WI38 (cell line): ENCODE data around the gene ZNF148.

Experiments
- H3K4me3 ChIP-seq: 2 replicates; pipeline ENCODE4 v1.5.1; 2011; ENCODE audit warnings: low read depth, mild to moderate bottlenecking, control low read depth, low read length
- TF ChIP-seq, protein P1 (sequence below): IDR thresholded peaks from 2 replicates; pipeline ENCODE4 v1.5.1; 2012; ENCODE audit warnings: low read depth, mild to moderate bottlenecking, control low read depth, low read length

Gene ZNF148

GRCh38 chr3:125375950-125376679 is 990 bp upstream of the ZNF148 start:
- peak overlapping the region; percentile 91 for H3K4me3 ChIP-seq
- TF ChIP-seq, protein P1, sequence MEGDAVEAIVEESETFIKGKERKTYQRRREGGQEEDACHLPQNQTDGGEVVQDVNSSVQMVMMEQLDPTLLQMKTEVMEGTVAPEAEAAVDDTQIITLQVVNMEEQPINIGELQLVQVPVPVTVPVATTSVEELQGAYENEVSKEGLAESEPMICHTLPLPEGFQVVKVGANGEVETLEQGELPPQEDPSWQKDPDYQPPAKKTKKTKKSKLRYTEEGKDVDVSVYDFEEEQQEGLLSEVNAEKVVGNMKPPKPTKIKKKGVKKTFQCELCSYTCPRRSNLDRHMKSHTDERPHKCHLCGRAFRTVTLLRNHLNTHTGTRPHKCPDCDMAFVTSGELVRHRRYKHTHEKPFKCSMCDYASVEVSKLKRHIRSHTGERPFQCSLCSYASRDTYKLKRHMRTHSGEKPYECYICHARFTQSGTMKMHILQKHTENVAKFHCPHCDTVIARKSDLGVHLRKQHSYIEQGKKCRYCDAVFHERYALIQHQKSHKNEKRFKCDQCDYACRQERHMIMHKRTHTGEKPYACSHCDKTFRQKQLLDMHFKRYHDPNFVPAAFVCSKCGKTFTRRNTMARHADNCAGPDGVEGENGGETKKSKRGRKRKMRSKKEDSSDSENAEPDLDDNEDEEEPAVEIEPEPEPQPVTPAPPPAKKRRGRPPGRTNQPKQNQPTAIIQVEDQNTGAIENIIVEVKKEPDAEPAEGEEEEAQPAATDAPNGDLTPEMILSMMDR, result no peak

GRCh38 chr3:125374501-125374995 is 577 bp downstream of the ZNF148 start:
- TF ChIP-seq, protein P1, result no peak
- H3K4me3 ChIP-seq, result peak overlapping the region; percentile 91

DNA sequence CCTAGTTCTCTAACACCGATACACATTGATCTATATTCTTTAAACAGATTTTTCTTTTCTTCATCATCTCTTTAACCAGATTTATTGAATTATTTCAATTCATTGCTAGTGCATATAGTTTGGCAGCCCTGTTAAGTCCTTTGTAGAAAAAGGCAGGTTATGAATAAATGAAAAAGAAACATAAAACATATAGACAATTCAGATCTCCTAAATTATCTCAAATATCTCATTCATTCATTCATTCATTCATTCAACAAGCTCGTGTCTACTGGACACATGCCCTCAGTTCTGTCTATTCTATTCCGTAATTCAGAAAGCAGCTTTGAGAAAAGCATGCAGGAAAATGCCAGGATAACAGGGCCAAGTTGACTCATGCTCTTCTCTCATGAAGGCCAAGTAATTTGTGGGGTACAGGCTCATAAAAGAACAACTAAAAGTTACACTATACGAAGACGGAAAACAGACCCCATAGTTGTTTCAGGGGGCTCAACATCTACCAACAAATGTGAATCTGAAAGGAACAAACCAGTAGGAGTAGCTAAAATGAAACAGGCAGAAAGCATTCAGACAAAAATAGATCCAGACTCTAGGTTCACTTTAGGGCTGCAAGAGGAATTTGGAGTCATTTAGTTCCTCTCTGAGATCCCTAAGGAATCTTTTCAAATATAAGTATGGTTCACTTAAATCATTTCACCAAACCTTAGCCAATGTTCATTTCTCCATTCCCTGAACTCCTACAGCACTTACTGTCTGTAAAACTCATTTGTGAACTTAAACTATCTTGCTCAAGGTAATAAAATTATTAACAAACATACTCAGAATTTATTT is 7.5 kb downstream of the ZNF148 start:
- no peak overlapping the region for H3K4me3 ChIP-seq
- TF ChIP-seq, protein P1, result no peak

DNA sequence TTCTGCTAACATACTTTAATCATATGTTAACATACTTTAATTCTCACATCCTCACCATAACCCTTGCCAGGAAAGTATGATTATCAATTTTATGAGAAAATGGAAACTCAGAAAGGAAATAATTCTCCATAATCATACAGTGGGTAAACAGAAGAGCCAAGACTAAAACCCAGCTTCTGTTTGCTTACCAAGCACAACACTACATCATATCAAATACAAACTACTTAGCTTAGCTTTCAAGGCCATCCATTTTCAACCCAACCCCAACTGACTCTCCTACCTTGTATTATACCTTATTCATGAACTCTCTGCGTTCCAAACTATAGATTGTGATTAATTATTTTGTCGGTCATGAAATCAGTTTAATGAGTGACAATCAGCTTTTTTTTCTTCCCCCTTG is 9.0 kb downstream of the ZNF148 start:
- no peak overlapping the region for H3K4me3 ChIP-seq
- TF ChIP-seq, protein P1, result no peak

DNA sequence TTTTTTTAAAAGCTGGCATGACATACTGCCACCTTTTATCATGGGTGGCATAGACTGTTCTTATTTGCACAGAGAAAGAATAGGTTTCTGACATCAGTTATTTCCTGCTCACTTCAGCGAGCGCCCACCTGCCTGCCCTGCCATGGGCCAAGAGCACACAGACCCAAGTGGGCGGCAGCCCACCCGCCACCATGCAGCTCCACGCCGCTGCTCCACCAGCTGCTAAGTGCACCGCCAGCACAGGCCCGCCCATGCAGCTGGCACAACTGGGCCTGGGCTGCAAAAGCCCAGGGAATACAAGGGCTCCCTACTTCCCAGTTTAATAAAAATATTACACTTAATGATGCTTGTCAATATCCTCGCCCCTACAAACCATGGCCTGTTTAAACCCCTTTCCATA is 15.4 kb downstream of the ZNF148 start:
- H3K4me3 ChIP-seq, result no peak overlapping the region
- TF ChIP-seq, protein P1, result no peak

DNA sequence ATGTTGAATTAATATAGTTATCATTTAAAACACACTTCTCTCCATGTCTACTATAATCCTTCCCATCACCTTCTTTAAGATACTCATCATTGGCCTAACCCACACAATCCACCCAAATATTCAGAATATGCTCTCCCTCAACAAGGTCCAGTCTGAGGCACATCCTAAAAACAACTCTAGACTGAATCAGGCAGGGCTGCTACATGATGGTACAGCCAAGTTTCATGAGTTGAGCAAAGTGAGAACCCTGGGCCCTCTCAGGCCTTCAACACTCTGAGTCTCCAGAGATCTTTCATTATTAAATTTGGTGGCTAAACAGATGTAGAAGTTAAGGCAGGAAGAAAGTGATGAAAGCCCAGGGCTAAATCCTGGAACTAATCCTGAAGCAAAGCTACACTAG is 16.2 kb downstream of the ZNF148 start:
- H3K4me3 ChIP-seq, result no peak overlapping the region
- TF ChIP-seq, protein P1, result no peak

GRCh38 chr3:125357837-125358236 is 17.3 kb downstream of the ZNF148 start:
- TF ChIP-seq, protein P1, result no peak
- H3K4me3 ChIP-seq, result peak overlapping the region; percentile 62; the same call in 1 of the 2 replicates
